HEK293T (cell line): ENCODE data around the gene EXOC4.

Experiments used
- CTCF ChIA-PET: fragments of 350-600 bp; formaldehyde crosslinking; extraction: SDS; loops from one replicate; lab custom pipeline; 2021; ENCODE audit warnings: antibody characterized with exemption, inconsistent platforms; lab: Yijun Ruan, JAX
- POLR2A ChIA-PET: fragments of 350-600 bp; formaldehyde crosslinking; extraction: SDS; loops from one replicate; lab custom pipeline; 2020; ENCODE audit warnings: antibody characterized with exemption, inconsistent platforms; lab: Yijun Ruan, JAX
- DNase-seq: peaks from one replicate; pipeline ENCODE4 v3.0.0; 2012; ENCODE audit warnings: mixed read lengths; ENCODE audit errors: extremely low spot score
- ARNT ChIP-seq: fragments of 450-650 bp; IDR thresholded peaks from 2 replicates; pipeline ENCODE4 v1.6.1; 2017; ENCODE audit warnings: mild to moderate bottlenecking
- BHLHE40 ChIP-seq: fragments of 450-650 bp; IDR thresholded peaks from 2 replicates; pipeline ENCODE4 v1.6.1; 2016; ENCODE audit warnings: mild to moderate bottlenecking, moderate library complexity, borderline replicate concordance
- CTBP1 ChIP-seq: fragments of 450-650 bp; IDR thresholded peaks from 2 replicates; pipeline ENCODE4 v1.6.1; 2016; ENCODE audit warnings: borderline replicate concordance
- ELF4 ChIP-seq: fragments of 450-650 bp; IDR thresholded peaks from 2 replicates; pipeline ENCODE4 v1.6.1; 2017; ENCODE audit warnings: antibody characterized with exemption
- FOXA1 ChIP-seq: fragments of 450-650 bp; IDR thresholded peaks from 2 replicates; pipeline ENCODE4 v1.6.1; 2016; ENCODE audit warnings: mild to moderate bottlenecking
- FOXK2 ChIP-seq: fragments of 450-650 bp; IDR thresholded peaks from 2 replicates; pipeline ENCODE4 v1.6.1; 2016; ENCODE audit warnings: mild to moderate bottlenecking
- FOXM1 ChIP-seq: fragments of 450-650 bp; IDR thresholded peaks from 2 replicates; pipeline ENCODE4 v1.6.1; 2017; ENCODE audit warnings: mild to moderate bottlenecking, borderline replicate concordance
- HDGF ChIP-seq: fragments of 450-650 bp; IDR thresholded peaks from 2 replicates; pipeline ENCODE4 v1.6.1; 2017; ENCODE audit warnings: antibody characterized with exemption, borderline replicate concordance
- L3MBTL2 ChIP-seq: fragments of 450-650 bp; conservative IDR thresholded peaks from 2 replicates; pipeline ENCODE4 v1.6.1; 2016; ENCODE audit warnings: mild to moderate bottlenecking
- LEF1 ChIP-seq: fragments of 450-650 bp; IDR thresholded peaks from 2 replicates; pipeline ENCODE4 v1.6.1; 2017; ENCODE audit warnings: mild to moderate bottlenecking, borderline replicate concordance
- NFRKB ChIP-seq: fragments of 450-650 bp; IDR thresholded peaks from 2 replicates; pipeline ENCODE4 v1.6.1; 2016; ENCODE audit warnings: mild to moderate bottlenecking, moderate library complexity
- PKNOX1 ChIP-seq: fragments of 450-650 bp; IDR thresholded peaks from 2 replicates; pipeline ENCODE4 v1.6.1; 2016
- SP1 ChIP-seq: fragments of 450-650 bp; IDR thresholded peaks from 2 replicates; pipeline ENCODE4 v1.6.1; 2017
- SUZ12 ChIP-seq: fragments of 450-650 bp; IDR thresholded peaks from 2 replicates; pipeline ENCODE4 v1.6.1; 2016; ENCODE audit warnings: mild to moderate bottlenecking
- TARDBP ChIP-seq: fragments of 450-650 bp; IDR thresholded peaks from 2 replicates; pipeline ENCODE4 v1.6.1; 2016
- ZNF384 ChIP-seq: fragments of 450-650 bp; IDR thresholded peaks from 2 replicates; pipeline ENCODE4 v1.6.1; 2016

Gene EXOC4

DNA sequence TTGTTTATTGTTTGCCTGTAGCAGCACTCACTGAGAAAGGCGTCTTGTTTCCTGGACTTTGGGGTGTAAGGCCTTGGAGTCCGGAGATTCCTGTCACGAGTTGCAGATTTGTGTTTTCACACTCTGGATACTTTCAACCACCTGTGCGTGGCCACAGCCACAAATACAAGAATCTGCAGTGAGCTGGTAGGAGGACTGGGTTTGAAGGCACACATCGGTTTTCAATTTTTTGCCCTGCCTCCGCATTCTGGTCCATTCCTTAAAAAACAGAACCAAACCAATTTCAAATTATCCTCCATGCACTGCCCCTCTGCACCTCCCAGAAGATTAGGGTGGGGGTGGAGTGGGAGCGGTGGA lies 619 bp downstream of the EXOC4 start:
- POLR2A ChIA-PET: interaction anchor here (0.7 to 1.3 kb wide), 2 partner anchors 15 to 60 kb away, joined by 3 read pairs; no protein-coding TSS in a partner anchor
- TF ChIP-seq BHLHE40: no peak
- no peak for TF ChIP-seq TARDBP
- TF ChIP-seq LEF1: no peak
- TF ChIP-seq SP1: no peak
- no peak for TF ChIP-seq FOXM1
- no peak for TF ChIP-seq CTBP1
- TF ChIP-seq HDGF: no peak
- no peak for TF ChIP-seq NFRKB
- TF ChIP-seq ZNF384: no peak
- TF ChIP-seq FOXA1: no peak
- no peak for TF ChIP-seq SUZ12
- no peak for TF ChIP-seq FOXK2
- no peak for DNase-seq
- CTCF ChIA-PET: no interaction called here

- no peak for TF ChIP-seq FOXM1
- no peak for TF ChIP-seq FOXK2
- TF ChIP-seq L3MBTL2: no peak
- TF ChIP-seq TARDBP: no peak
- TF ChIP-seq FOXA1: no peak
- TF ChIP-seq HDGF: no peak
- TF ChIP-seq PKNOX1: no peak
- TF ChIP-seq LEF1: no peak
- no peak for TF ChIP-seq CTBP1
- no peak for TF ChIP-seq ARNT
- TF ChIP-seq ZNF384: no peak
- TF ChIP-seq ELF4: no peak
- no peak for TF ChIP-seq NFRKB
- TF ChIP-seq SP1: no peak
- TF ChIP-seq SUZ12: no peak
- TF ChIP-seq BHLHE40: no peak
- CTCF ChIA-PET: no interaction called here
- no peak for DNase-seq
- POLR2A ChIA-PET: no interaction called here
Measured at GRCh38 chr7:133255486-133255885, 2.6 kb downstream of the EXOC4 start.

DNA sequence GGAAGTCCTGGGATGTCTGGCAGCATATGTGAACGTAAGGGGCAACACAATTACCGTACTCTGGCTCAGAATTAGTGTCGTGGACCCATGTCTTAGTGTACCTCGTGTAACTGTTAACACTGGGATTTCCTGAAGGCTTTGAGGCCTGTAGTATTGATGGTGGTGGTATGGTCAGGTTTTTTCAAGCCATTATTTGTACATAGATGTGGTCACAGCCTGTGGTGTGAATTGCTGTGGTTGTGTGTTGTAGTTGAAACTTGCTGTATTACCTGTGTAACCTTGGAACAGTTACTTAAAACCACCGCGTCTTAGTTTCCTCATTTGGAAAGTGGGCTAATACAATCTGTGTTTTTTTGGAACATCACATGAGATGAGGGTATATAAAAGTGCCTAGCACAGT lies 5.3 kb downstream of the EXOC4 start:
- no peak for DNase-seq
- ChIA-PET CTCF (no interaction called here), POLR2A (no interaction called here)
- TF ChIP-seq L3MBTL2 (no peak), SUZ12 (no peak), PKNOX1 (no peak), ELF4 (no peak), NFRKB (no peak), CTBP1 (no peak), SP1 (no peak), BHLHE40 (no peak), ZNF384 (no peak), FOXM1 (no peak)

- POLR2A ChIA-PET: no interaction called here
- DNase-seq: no peak
- CTCF ChIA-PET: no interaction called here
Measured at GRCh38 chr7:133265821-133266220, 12.9 kb downstream of the EXOC4 start.

DNA sequence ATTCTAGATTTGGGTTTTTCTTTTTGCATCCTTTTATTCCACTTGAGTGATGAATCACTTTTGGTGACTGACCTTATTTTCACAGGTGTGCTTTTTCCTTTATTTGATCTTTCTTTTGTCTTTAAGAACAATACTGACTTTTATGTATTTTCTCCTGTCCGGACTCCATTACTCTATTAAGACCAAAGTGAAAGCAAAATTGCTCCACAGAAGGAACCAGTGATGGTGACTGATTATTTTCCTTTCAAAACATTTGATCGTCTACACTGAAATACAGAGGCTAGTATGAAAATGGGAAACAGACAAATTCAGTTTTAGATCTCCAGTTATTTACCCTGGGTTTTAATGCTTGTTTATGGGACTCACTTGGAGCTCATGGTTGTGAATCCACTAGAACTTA lies 15.5 kb downstream of the EXOC4 start:
- DNase-seq: no peak
- ChIA-PET CTCF (interaction anchor here (0.7 to 0.8 kb wide), 2 partner anchors 49 to 61 kb away, joined by 3 read pairs; no protein-coding TSS in a partner anchor), POLR2A (interaction anchor here (0.6 kb wide), 1 partner anchor 15 kb away, joined by 3 read pairs; the partner anchor contains the start of gene EXOC4)
- no peak for TF ChIP-seq ELF4
- no peak for TF ChIP-seq LEF1
- TF ChIP-seq NFRKB: no peak
- no peak for TF ChIP-seq L3MBTL2
- TF ChIP-seq TARDBP: no peak

More at GRCh38 chr7:133265821-133266220, 12.9 kb downstream of the EXOC4 start:
- TF ChIP-seq LEF1 (no peak), FOXK2 (no peak), TARDBP (no peak), ARNT (no peak), PKNOX1 (no peak), ELF4 (no peak), HDGF (no peak), FOXA1 (no peak), BHLHE40 (no peak), L3MBTL2 (no peak), CTBP1 (no peak), SUZ12 (no peak), NFRKB (no peak)

- CTCF ChIA-PET: interaction anchor here (0.7 kb wide), 1 partner anchor 72 kb away, joined by 3 read pairs; no protein-coding TSS in a partner anchor
- POLR2A ChIA-PET: no interaction called here
- no peak for TF ChIP-seq PKNOX1
- TF ChIP-seq NFRKB: no peak
- TF ChIP-seq L3MBTL2: no peak
- no peak for TF ChIP-seq HDGF
- TF ChIP-seq FOXA1: no peak
- no peak for TF ChIP-seq ARNT
- TF ChIP-seq TARDBP: no peak
- TF ChIP-seq FOXK2: no peak
Measured at GRCh38 chr7:133272336-133272735, 19.5 kb downstream of the EXOC4 start.

More at GRCh38 chr7:133272336-133272735, 19.5 kb downstream of the EXOC4 start:
- no peak for DNase-seq
